ENCODE data around the gene SAP30BP.

- TF ChIP-seq EZH2phosphoT487 (IDR thresholded peaks at IDR 0.05; ENCODE audit: low read depth) (no peak), CTCF (IDR thresholded peaks at IDR 0.05; ENCODE audit: low read depth, low read length) (no peak)
These were observed 21.2 kb downstream of the SAP30BP start for GRCh38 chr17:75688209-75688825.
